Motor neuron (in vitro differentiated cells): ENCODE results near the gene RAB6B. TPM values are rescaled to one million over a fixed set of nuclear protein-coding genes. Genes with fewer than 3 reads are reported as not detected.
"Not testable (repeated sequence)": the region's sequence is repeated elsewhere in the genome, so short reads cannot be mapped to it uniquely, and the experiment has no call there.

Source experiments
- ATAC-seq, 8 experiments: fragments of 200-7000 bp; cut with Tn5 transposase; replicated peaks in 6 of 8; 2 replicates each; pipeline ENCODE4 v1.8.0; 2021; ENCODE audit warnings: mild to moderate bottlenecking in 8 of 8, moderate library complexity in 8 of 8
- H3K27ac ChIP-seq, 2 donors: fragments of 250-450 bp; sonication (Bioruptor Pico); 2 replicates each; pipeline ENCODE4 v1.9.0; 2021; ENCODE audit warnings: antibody characterized with exemption in 2 of 2, mild to moderate bottlenecking in 2 of 2, moderate library complexity in 1 of 2
- H3K4me1 ChIP-seq, 2 donors: fragments of 250-450 bp; sonication (Bioruptor Pico); replicated peaks in 1 of 2; 2 replicates each; pipeline ENCODE4 v1.6.1; 2021; ENCODE audit warnings: antibody characterized with exemption in 2 of 2, mild to moderate bottlenecking in 2 of 2, moderate library complexity in 1 of 2
- H3K4me3 ChIP-seq, 5 donors: fragments of 250-450 bp; sonication (Bioruptor Pico); 2 replicates each; pipeline ENCODE4 v1.9.0; 2021; ENCODE audit warnings: antibody characterized with exemption in 5 of 5, mild to moderate bottlenecking in 5 of 5, moderate library complexity in 4 of 5
- WGBS, 10 experiments: fragments of 450-650 bp; shearing (Covaris generic); methylation state at CpG; one replicate each; pipeline ENCODE4 v1.0.0; 2022; 5-methylcytosine and 5-hydroxymethylcytosine counted together
- in situ Hi-C, 9 experiments: fragments of 400-800 bp; cut with MboI; loops; one replicate each; pipeline ENCODE4 v1.15.0; 2021; ENCODE audit warnings: low sequenced_read_pairs in 9 of 9, low pct_unique_long_range_greater_than_20kb in 2 of 9; ENCODE audit not compliant: unreplicated experiment in 9 of 9
- total RNA-seq, 8 experiments: library from RNA; unstranded; fragments of 300-600 nt; gene quantifications; 2 replicates each; pipeline versions ENCODE4 v1.2.3 to v1.2.4, GENCODE V29; 2022

RAB6B gene
- total RNA-seq, 8 experiments from 2014 or later, result 3.0 to 75.3 (median 39.1) TPM

DNA sequence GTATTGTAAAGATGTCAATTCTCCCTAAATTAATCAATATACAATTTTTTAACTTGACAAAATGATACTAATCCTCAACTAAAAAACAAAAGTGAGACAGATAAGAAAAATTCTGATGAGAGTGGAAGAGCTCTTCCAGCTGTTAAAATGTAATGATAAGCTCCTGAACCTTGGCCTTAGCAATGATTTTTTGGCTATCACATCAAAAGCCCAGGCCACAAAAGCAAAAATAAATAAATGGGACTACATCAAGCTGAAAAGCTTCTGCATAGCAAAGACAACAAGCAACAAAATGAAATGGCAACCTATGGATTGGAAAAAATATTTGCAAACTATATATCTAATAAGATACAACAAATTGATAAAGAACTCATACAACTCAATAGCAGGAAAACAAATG lies 114.1 kb downstream of the RAB6B start:
- no peak overlapping the region for H3K4me3 ChIP-seq
- in situ Hi-C loops, result no loop called here
- no peak for ATAC-seq

DNA sequence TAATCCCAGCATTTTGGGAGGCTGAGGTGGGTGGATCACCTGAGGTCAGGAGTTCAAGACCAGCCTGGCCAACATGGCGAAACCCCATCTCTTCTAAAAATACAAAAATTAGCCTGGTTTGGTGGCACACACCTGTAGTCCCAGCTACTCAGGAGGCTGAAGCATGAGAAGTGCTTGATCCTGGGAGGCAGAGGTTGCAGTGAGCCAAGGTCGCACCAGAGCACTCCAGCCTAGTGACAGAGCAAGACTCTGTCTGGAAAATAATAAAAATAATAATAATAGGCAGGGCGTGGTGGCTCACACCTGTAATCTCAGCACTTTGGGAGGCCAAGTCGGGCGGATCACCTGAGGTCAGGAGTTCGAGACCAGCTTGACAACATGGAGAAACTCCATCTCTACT lies 114.9 kb downstream of the RAB6B start:
- H3K4me3 ChIP-seq, H3K4me1 ChIP-seq, in situ Hi-C loops, ATAC-seq, H3K27ac ChIP-seq: not testable (repeated sequence)
- 23 to 96% (median 74%) methylated on average over 1 to 6 of the region's 6 CpGs; no CpG with 5 or more reads in 5 of the 10 experiments for WGBS, 10 experiments

More for the DNA sequence above, 114.1 kb downstream of the RAB6B start:
- H3K27ac ChIP-seq, result no peak overlapping the region
- no peaks in the 10 kb centered on the region for H3K4me1 ChIP-seq

DNA sequence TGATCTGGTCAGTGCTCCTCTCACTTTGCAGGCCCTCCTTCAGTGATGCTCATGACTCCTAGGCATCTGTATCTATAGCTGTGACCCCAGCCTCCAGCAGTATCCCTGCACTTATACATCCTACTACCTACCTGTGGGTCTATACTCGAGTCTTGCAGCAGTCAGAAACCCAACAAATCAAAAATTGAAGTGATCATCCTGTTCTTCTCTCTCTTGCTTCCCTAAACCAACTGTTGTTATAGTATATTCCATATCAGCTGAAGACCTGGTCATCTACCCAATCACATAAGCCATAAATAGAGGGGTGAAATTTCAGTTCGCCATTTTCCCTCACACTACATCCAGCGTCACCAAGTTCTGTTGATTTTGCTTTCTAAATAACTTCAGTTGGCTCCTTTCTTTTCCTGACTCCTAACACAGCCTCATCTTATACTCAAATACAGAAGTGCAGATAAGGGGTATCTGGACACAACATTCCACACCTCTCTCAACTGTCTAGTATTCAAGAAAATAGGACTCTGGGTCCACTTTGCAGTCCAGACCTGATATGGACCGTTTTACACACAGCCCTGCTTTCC lies 116.0 kb downstream of the RAB6B start:
- 0 to 100% (median 40%) methylated on average over 1 to 4 of the region's 4 CpGs; no CpG with 5 or more reads in 1 of the 10 experiments for WGBS, 10 experiments
- in situ Hi-C loops, result no loop called here
- ATAC-seq, result no peak
- Histone ChIP-seq H3K4me1 (no peaks in the 10 kb centered on the region), H3K27ac (no peak overlapping the region), H3K4me3 (no peak overlapping the region)

DNA sequence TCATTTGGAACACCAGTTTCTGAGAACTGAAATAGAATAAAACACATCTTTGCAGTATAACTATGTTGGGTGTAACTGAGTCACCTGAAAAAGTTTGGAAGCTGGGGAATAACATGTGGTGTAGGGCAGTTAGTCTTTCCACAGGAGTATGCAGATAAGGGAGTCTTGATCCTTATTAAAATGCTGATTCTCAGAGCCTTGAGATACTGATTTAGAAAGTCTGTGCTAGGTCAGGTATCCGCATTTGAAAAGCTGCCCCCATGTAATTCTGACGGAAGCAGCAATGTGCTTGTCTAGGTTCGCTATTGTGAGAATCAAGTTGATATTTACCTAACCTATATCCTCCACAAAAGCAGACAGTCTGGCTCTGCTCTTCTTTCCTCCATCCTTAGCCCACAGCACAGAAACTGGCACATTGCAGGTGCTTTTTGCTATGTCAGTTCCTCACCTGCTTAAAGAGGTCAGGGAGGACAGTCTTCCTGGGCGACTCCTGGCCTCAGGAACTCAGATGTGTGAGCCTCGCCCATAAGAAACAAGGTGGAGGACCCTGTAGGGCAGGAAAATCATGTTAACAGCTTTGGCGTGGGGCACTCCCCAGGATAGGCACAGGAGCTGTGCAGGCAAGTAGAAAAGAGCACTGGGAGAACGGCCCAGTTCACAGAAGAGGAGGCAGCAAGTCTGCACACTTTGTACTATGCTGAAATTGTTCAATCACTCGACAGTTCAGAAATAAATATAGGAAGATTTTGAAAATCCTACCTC lies 117.7 kb downstream of the RAB6B start:
- in situ Hi-C loops, result no loop called here
- Histone ChIP-seq H3K4me3 (no peak overlapping the region), H3K27ac (no peak overlapping the region), H3K4me1 (no peaks in the 10 kb centered on the region)
- WGBS, 10 experiments, result 30 to 83% (median 70%) methylated on average over 1 to 5 of the region's 8 CpGs; no CpG with 5 or more reads in 3 of the 10 experiments
- ATAC-seq, result no peak

DNA sequence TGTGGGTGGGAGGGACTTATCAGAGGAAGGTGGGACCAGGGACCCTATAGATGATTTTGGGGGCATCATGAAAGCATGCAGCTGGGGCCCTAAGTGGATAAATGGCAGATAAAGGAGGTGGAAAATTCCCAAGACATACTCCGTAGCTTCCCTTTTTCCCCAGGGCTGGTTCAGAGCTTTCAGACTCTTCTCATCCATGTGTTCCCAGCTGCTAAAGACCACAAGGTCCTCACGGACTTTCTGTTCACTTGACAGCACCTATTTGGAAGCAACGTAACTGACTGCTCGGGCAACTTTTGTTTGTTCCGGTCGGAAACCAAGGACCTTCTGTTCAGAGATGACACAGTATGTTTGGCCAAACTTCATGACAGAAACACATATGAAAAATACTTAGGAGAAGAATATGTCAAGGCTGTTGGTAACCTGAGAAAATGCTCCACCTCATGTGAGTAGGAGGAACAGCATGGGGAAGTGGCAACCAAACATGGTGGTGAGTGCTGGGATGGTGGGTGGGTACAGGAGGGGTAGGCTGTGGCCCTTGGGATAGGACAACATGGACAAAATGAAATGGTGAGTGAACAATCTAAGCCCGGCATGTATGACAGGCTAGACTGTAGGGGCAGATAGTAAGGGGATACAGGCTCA lies 118.8 kb downstream of the RAB6B start:
- no peak overlapping the region for H3K27ac ChIP-seq
- no peak overlapping the region for H3K4me3 ChIP-seq
- in situ Hi-C loops, result no loop called here
- ATAC-seq, result no peak
- H3K4me1 ChIP-seq, result no peaks in the 10 kb centered on the region
- 40 to 100% (median 88%) methylated on average over 2 to 6 of the region's 7 CpGs for WGBS, 10 experiments

DNA sequence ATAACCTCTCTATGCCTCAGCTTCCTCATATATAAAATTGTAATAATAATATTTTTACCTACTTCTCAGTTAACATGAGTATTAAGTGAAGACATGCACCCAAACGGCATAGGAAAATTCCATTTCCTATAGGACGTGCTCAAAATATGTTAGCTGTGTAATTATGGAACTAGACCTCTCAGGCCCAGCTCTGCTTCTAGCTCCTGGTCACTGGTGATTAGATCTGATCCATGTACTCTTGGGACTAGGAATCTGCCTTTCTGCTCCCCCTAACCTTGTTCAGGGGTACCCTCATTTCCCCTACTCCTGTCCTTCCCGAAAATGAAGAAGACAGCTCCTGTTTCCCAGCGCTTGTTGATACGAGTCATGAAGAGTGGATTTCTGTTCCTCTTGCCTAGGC lies 119.8 kb downstream of the RAB6B start:
- no peak overlapping the region for H3K4me3 ChIP-seq
- H3K4me1 ChIP-seq, result no peaks in the 10 kb centered on the region
- in situ Hi-C loops, result no loop called here
- 57 to 100% (median 85%) methylated on average over 2 to 5 of the region's 5 CpGs; no CpG with 5 or more reads in 1 of the 10 experiments for WGBS, 10 experiments
- no peak overlapping the region for H3K27ac ChIP-seq
- ATAC-seq, result no peak

DNA sequence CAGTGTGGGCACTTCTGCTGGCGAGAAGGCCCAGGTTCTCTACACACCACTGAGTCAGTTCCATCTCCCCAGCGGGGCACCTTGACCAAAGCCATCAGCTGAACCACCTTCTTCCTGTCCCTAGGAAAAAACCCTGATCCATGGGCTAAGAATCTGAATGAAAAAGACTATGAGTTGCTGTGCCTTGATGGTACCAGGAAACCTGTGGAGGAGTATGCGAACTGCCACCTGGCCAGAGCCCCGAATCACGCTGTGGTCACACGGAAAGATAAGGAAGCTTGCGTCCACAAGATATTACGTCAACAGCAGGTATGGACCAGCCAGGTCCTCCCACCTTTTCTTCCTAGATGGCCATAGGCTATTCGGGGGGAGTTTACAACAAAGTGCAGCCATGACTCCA lies 120.4 kb downstream of the RAB6B start:
- in situ Hi-C loops, result no loop called here
- 81 to 100% (median 93%) methylated on average over 1 to 9 of the region's 9 CpGs; no CpG with 5 or more reads in 4 of the 10 experiments for WGBS, 10 experiments
- Histone ChIP-seq H3K27ac (no peak overlapping the region), H3K4me3 (no peak overlapping the region), H3K4me1 (no peaks in the 10 kb centered on the region)
- no peak for ATAC-seq

Other genes starting within 250 kb of the RAB6B start
- 10 to 100 TPM; 12.9 to 46.7 (median 35.2) TPM for gene TOPBP1, start 233.9 kb downstream of the RAB6B start, total RNA-seq
- gene TF, start 149.5 kb downstream of the RAB6B start, total RNA-seq, result 10 to 100 TPM in 1 of 8 experiments, 1 to 10 TPM in 5, under 1 TPM in 2; 0.58 to 56.3 (median 2.0) TPM
- gene SRPRB, start 90.1 kb downstream of the RAB6B start, total RNA-seq, result 100 to 1,000 TPM in 2 of 8 experiments, 10 to 100 TPM in 6; 39.2 to 150 (median 62.6) TPM
- gene SLCO2A1, start 134.0 kb upstream of the RAB6B start, total RNA-seq, result 1 to 10 TPM in 4 of 8 experiments, under 1 TPM in 4; 0.16 to 9.0 (median 1.5) TPM